H7 (cell line): ENCODE results near the gene NT5C1B. TPM values are rescaled to one million over a fixed set of nuclear protein-coding genes. Genes with fewer than 3 reads are reported as not detected.

Experiments
- DNase-seq: peaks from one replicate; pipeline ENCODE4 v3.0.0; 2012
- H3K27me3 ChIP-seq: 2 replicates; pipeline ENCODE4 v1.6.0; 2011; ENCODE audit warnings: mild to moderate bottlenecking, low read length; ENCODE audit not compliant: control insufficient read depth, insufficient read depth
- H3K36me3 ChIP-seq: replicated peaks from 2 replicates; pipeline ENCODE4 v1.5.1; 2011; ENCODE audit warnings: low read length; ENCODE audit not compliant: control insufficient read depth, insufficient read depth
- H3K4me3 ChIP-seq: 2 replicates; pipeline ENCODE4 v1.5.1; 2011; ENCODE audit warnings: low read depth, mild to moderate bottlenecking, control low read depth, low read length, moderate library complexity; ENCODE audit not compliant: insufficient read depth
- total RNA-seq: library from RNA; depleted of rRNA; stranded (reverse); fragments of >200 nt; shearing (Covaris generic); gene quantifications from 2 replicates; pipeline ENCODE4 v1.2.3, GENCODE V29; 2014

Gene NT5C1B
- total RNA-seq, 1 experiment from 2014 or later, result not detected

DNA sequence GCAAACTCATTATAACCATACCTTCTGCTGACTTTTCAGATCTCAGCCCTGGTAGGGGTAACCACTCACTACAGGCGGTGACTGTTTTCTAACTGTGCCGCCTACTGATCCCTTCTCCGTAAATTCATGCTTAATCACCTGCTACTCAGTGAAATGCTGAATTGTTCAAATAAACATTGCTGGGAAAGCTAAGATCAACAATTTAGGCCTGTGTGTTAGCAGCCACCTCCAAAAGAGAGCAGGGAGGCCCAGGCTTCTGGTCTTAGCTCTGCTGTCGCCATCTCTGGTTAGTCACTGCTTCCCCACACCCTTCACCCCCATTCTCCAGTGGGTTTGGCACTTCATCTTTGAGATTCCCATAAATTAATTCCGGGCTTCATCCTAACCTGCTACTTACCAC, 21.8 kb upstream of the NT5C1B start:
- no peak overlapping the region for H3K4me3 ChIP-seq
- DNase-seq, result no peak
- H3K36me3 ChIP-seq, result no peaks in the 10 kb centered on the region
- H3K27me3 ChIP-seq, result no peaks in the 10 kb centered on the region

DNA sequence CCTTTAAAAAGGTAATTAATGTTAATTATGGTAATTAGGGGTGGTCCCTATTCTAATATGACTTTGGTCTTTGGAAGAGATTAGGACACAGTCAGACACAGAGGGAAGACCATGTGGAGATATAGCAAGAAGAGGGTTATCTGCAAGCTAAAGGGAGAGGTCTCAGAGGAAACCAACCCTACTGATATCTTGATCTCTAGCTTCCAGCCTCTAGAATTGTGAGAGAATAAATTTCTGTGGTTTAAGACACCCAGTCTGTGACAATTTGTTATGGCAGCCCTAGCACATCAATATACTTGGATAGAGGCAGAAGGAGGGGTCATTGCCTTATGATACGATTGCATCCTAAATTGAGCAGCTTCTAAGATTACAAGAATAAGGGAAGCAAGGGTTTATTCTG, 21.3 kb upstream of the NT5C1B start:
- Histone ChIP-seq H3K27me3 (no peaks in the 10 kb centered on the region), H3K4me3 (no peak overlapping the region), H3K36me3 (no peaks in the 10 kb centered on the region)
- DNase-seq, result no peak

DNA sequence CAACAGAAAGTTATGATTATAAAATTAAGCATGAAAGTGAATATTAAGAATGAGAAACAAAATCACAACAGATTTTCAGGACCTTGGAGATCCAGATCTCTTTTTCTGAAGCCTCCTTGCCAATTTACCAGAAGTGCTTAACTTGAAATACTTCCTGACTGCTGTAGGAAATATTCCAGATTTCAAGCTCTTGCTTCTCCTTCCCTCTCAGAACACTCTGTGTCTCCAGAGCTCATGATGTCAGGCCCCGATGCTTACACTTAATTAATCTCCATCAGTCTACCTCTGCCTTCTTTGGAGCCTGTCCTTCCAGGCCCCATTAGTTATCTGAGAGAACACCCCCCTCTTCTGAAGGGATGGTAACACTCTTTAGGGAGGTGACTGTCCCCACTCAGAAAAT, 20.7 kb upstream of the NT5C1B start:
- no peaks in the 10 kb centered on the region for H3K27me3 ChIP-seq
- H3K4me3 ChIP-seq, result no peak overlapping the region
- DNase-seq, result no peak
- no peaks in the 10 kb centered on the region for H3K36me3 ChIP-seq

DNA sequence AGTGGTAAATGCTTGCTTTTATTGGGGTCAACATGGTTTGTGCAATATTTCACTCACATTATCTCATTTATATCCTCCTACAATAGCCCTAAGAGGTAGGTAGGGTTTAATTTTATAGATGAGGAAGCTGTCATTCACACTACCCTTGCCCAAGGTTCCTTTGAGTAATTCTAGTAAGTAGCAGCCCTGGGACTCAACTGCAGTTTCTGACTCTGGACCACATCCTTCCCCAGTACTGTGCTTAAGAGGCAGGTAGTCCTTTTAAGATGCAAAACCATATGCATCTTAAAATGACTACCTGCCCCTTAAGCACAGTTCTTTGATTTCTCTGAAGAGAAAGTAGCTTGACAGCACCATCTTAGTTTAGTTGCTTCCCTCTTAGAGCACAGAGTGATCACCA, 15.7 kb upstream of the NT5C1B start:
- no peaks in the 10 kb centered on the region for H3K36me3 ChIP-seq
- no peak for DNase-seq
- H3K27me3 ChIP-seq, result no peaks in the 10 kb centered on the region
- no peak overlapping the region for H3K4me3 ChIP-seq

DNA sequence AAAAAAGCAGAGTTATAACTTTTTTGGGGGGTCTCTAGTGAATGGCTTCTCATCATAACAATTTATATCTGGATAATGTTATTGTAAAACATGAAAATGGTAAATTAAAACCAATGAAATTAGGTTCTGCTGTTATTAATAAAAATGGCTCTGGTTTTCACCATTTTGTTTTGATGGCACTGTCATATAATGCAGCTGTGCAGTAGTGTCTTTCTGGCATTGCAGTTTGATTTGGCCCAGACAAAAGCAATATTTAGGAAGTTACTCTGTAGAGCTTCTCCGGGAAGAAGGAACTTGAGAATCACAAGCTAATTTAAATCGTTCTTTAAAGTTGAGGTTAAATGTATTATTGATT, 15.1 kb upstream of the NT5C1B start:
- DNase-seq, result no peak
- Histone ChIP-seq H3K4me3 (no peak overlapping the region), H3K36me3 (no peaks in the 10 kb centered on the region), H3K27me3 (no peaks in the 10 kb centered on the region)

DNA sequence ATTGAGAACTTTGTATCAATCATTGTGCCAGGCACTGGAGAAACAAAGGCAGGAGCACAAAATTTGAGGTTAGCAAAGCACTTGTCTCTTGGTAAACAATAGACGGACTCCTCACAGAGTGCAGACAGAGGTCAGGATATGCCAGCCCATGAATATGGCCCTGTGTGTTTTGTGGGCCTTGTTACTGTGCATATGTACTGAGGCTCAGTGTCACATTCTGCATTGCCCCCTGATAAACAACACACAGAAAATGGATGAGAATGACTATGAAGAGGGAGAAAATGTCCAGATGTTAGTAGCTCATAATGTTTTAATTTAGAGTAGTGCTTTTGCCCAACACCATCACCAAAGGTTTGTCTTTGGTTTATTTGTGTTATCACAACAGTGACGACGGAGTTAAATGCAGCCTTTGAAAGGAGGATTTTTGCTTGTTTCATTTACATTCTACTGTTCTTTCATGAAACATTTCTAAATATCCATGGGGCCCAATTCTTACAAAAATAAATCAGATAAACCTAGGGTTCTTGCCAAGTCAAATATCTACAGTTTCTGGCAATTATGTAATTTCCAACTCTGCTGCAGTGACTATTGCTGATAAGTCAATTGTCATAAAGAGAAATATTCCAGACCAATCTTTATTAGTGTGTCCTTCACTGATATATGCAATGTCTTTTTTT, 14.6 kb upstream of the NT5C1B start:
- Histone ChIP-seq H3K4me3 (no peak overlapping the region), H3K27me3 (no peaks in the 10 kb centered on the region), H3K36me3 (no peaks in the 10 kb centered on the region)
- no peak for DNase-seq

DNA sequence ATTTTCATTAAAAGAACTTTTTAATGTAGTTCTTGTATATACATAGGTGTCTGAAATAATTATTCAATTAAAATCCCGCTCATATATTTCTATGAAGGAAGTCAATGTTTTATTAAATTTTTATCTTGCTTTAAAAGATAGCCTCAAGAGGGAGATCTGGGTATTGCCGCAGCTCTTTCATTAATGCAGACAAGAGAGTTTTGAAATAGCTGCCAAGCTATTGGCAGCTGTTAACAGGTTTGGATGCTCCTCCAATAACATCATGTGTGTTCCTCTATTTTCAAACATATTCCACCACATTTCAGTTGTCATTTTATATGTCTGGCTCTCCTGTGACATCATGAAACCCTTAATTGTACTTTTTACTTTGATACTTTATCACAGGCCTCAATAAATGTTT, 12.9 kb upstream of the NT5C1B start:
- no peaks in the 10 kb centered on the region for H3K27me3 ChIP-seq
- no peaks in the 10 kb centered on the region for H3K36me3 ChIP-seq
- no peak overlapping the region for H3K4me3 ChIP-seq
- no peak for DNase-seq

DNA sequence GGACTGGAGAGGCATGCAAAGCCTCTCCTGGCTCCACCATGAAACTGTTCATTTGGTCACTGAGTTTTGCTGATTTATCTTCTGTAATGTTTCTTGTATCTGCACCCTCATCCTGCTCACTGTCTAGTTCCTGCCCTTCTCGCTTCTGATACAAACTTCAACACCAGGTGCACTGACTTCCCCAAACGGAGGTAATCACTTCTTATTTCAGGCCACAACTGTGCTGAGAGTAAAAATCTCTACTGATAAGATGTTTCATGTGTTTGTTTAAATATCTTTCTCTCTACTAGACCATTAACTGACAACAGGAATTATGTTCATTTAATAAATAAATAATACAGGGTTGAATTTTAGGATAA, 10.9 kb upstream of the NT5C1B start:
- H3K4me3 ChIP-seq, result no peak overlapping the region
- no peak for DNase-seq
- no peaks in the 10 kb centered on the region for H3K27me3 ChIP-seq
- no peaks in the 10 kb centered on the region for H3K36me3 ChIP-seq

DNA sequence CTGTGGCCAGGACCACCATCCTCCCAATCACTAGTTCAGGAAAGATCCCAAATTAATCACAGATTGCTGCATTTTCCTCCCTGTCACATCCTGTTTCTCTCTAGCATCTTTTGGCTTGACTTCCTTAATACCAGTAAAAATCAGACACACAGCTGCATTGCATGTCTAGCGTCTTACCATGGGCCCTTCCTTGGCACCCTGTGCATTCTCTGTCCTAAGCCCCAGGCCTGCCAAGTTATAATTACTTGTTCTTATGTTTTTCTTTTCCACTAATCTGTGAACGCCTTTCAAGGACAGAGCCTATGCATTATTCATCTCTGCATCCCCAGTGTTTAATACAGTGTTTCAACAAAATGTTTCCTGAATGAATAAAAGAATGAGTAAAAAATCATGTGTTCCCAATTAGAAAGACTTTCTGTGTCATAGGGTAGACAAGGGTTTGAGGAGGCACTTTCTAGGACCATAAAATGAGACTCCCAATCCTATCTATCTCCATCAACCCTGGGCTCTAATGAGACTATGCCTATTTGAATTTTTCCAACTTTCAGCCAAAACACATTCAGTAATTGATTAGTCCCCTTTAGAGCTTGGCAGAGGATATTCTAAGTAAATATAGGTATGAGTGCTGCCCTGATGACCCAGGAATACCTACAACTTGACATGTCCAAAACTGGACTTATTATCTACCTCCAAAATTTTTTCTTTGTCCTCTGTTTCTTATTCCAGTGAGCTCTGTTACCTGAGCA, 10.3 kb upstream of the NT5C1B start:
- Histone ChIP-seq H3K36me3 (no peaks in the 10 kb centered on the region), H3K4me3 (no peak overlapping the region), H3K27me3 (no peaks in the 10 kb centered on the region)
- DNase-seq, result no peak

DNA sequence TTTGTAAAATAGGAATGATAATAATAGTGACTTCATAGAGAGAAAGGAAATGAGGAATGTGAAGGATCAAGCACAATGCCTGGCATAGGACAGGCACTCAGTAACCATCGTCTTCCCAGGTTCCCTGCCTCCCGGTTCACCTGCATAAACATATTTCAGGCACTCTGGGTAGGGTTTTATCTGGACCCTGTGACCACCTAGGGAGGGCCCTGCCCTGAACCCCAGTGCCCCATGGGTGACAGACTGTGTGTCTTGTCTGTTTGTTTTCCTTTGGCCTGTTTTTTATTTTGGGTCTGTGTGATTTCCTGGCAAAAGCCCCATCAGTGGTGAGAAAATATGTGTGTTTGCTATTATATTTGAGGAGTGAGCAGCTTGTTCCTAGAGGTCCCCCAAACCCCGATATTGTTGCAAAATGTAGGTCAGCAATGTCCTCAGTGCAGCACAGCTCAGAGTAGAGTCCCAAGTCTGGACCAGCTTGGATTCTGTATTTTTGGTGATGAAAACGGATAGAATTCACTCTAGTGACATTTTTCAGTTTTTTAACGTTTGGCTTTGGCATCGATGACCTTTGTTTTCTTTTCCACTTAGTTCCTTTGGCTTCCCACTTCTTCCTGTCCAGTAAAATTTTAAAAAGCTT, 9.6 kb upstream of the NT5C1B start:
- no peaks in the 10 kb centered on the region for H3K27me3 ChIP-seq
- no peak for DNase-seq
- no peak overlapping the region for H3K4me3 ChIP-seq
- no peaks in the 10 kb centered on the region for H3K36me3 ChIP-seq

DNA sequence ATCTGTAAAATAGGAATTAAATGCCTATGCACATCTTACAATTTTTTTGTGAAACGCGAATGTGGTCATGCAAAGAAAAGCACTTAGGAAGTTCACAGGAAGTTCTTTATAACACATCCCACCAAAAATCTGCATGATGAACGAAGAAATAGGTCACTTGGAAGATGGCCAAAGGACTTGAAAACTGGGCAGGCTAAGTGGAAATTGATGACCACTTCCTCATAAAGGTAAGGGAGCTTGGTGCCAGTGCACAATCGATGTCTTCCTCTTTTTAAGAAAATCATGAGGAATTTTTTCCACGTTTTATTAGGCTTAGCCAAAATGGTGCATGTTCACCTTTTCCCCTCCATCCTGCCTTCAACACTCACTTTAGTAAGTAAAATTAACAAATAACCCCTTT, 8.2 kb upstream of the NT5C1B start:
- Histone ChIP-seq H3K27me3 (no peaks in the 10 kb centered on the region), H3K4me3 (no peak overlapping the region), H3K36me3 (no peaks in the 10 kb centered on the region)
- no peak for DNase-seq

DNA sequence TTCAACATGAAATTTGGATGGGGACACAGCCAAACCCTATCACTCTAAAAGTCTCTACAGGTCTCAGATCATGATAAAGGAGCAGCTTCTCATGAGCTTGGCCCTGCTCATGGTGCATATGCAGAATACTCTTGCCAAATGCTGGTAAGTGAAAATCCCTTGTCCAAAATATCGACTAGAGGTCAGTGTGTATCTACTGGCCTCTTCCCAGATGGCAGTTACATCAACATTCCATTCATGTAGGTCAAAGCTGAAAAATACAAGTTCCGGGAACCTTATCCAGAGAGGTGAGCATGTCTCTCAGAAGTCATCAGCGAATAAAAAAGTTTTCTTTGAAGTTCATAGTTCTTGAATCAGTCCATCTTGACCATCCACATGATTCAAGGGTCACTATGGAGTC, 7.6 kb upstream of the NT5C1B start:
- Histone ChIP-seq H3K27me3 (no peaks in the 10 kb centered on the region), H3K4me3 (no peak overlapping the region), H3K36me3 (no peaks in the 10 kb centered on the region)
- no peak for DNase-seq

DNA sequence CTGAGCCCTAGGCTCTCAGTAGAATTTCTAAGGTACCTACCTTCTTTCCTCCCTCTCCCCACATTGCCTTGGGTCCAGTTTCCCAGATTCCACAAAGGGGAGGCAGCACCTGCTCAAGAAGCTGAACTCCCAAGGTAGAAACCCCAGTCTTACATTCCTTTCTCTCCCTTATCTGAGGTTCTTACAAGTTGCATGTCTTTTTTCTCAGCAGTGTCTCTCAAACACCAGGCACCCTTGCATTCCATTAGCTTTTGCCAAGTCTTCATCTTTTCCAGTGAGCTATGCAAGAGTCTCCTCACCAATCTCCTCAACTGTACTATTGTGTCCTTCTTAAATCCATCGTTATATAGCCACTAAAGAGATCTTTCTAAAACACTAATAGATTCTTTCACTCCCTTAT, 4.1 kb upstream of the NT5C1B start:
- H3K27me3 ChIP-seq, result no peaks in the 10 kb centered on the region
- no peak for DNase-seq
- H3K4me3 ChIP-seq, result no peak overlapping the region
- H3K36me3 ChIP-seq, result no peaks in the 10 kb centered on the region

DNA sequence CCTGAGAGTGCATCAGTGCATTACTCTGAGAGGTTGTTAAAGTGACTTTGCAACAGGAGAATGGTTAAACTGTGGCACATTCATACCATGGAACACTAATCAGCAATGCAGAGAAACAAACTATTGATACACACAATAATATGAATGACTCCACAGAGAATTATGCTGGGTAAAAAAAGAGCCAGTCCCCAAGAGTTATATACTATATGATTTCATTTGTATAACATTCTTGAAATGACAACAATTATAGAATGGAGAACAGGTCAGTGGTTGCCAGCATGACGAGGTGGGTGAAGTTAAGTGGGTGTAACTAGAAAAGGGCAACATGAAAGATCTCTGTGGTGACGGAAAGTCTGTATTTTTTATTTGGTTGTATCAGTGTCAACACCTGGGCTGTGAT, 3.0 kb upstream of the NT5C1B start:
- DNase-seq, result no peak
- H3K4me3 ChIP-seq, result no peak overlapping the region
- H3K27me3 ChIP-seq, result no peaks in the 10 kb centered on the region
- H3K36me3 ChIP-seq, result no peaks in the 10 kb centered on the region

DNA sequence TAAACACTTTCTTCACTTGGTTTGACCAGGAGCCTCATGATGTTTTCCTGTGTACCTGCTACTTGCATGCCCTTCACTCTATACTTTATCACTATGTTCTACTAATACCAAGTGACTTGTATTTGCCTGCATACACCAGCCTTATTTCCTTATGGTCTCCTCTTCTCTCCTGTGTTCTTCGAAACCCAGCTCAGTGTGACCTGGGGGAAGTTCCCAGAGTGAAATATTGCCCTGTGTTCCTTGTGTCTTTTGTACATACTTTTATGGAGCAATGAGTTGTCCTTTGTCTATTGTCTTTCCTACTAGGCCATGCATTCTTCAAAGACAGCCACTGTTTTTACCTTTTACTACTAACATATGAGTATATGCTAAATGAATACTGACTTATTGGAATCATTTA, 567 bp downstream of the NT5C1B start:
- H3K36me3 ChIP-seq, result no peaks in the 10 kb centered on the region
- no peak for DNase-seq
- no peaks in the 10 kb centered on the region for H3K27me3 ChIP-seq
- H3K4me3 ChIP-seq, result no peak overlapping the region
